Kasumi-1 (cell line): ENCODE measurements around the gene IL15RA.
"Not testable (repeated sequence)": the region's sequence is repeated elsewhere in the genome, so short reads cannot be mapped to it uniquely, and the experiment has no call there.

Experiments used
- DNase-seq, 2 experiments: peaks; one replicate each; lab custom pipeline; 2025; lab: John Stamatoyannopoulos, UW

IL15RA gene

DNA sequence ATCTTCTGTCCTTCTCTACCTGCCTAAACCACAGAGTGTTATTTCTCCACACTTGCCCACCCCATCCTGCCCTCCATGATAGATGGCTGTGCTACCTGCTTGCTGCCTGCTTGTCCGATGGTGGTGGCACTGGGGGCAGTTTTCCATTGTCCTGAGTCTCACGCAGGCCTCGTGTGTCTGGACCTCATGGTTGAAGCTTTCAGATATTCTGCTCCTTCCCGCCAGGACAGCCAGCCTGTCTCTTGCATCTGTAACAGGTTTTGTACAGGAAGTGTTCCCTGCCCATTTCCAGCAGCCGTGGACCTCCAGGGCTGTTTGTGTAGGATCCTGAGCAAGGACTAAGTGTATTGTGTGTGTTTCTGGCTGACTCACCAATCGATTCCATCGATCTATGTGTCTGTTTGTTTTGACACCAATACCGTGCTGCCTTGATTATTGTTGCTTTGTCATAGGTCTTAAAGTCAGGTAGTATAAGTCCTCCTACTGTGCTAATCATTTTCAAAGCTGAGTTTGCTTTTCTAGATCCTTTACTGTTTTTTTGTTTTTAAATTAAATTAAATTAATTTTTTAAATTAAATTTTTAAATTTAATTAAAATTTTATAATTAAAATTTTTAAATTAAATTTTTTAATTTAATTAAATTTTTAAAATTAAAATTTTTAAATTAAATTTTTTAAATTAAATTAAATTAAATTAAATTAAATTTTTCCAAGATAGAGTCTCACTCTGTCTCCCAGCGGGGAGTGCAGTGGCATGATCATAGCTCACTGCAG, 8.5 kb downstream of the IL15RA start:
- DNase-seq: no peak

- DNase-seq: no peak
Observed at GRCh38 chr10:5968037-5968680, 9.2 kb downstream of the IL15RA start.

DNA sequence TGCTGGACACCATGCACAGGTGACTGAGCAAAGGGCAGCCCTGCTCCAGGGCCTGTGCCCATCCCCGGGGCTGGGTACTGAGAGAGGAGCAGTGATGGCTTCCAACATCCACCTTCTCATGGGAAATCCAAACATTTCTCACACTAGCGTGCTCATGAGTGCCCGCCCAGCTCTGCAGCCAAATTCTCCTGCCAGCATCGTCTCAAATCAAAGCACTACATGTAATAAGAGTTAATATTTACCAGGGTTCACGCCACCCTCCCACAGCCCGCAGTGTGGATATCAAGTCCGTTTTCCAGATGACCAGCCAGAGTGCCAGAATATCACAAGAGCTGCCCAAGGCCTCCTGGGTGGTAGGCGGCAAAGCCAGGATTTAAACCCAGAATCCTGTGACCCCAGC, 12.1 kb downstream of the IL15RA start:
- no peak for DNase-seq

- DNase-seq: no peak
Observed at GRCh38 chr10:5964736-5965135, 12.6 kb downstream of the IL15RA start.

DNA sequence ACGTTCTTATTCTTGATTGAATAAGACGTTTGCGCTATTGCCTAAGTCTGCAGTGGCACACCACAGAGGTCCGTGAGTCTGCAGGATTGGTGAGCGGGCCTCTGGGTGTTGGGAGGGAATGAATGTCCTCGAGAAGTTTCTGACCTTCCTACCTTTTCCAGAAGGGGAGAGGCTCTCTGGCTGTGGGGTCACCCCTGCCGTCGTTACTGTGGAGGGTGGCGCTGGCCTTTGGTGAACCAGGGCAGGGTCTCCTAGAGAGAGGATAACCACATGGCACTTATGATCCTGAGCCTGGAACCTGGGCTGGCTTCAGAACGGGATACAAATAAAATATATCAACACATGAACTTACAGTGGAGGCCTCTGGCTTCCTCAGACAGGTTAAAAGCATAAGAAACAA, 13.8 kb downstream of the IL15RA start:
- no peak for DNase-seq

GRCh38 chr10:5963071-5963470, 14.3 kb downstream of the IL15RA start:
- DNase-seq: no peak

DNA sequence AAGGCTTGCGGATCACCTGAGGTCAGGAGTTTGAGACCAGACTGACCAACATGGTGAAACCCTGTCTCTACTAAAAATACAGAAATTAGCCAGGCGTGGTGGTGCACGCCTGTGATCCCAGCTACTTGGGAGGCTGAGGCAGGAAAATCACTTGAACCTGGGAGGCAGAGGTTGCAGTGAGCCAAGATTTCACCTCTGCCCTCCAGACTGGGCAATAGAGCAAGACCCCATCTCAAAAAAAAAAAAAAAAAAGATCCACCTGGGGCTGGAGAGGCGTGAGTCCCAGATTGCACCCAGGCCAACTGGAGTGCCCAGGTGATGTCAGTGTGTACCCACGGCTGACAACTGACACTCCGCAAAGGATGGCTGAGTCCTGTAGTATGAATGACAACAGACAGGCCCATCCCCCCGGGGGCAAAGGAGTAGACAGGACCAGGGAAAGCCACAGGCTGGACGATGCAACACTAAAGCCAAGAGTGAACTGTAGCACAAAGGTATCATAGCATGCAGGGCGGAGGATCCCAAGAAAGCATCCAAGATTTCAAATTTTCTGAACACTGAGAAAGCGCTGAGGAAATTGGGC, 14.9 kb downstream of the IL15RA start:
- not testable (repeated sequence) for DNase-seq

DNA sequence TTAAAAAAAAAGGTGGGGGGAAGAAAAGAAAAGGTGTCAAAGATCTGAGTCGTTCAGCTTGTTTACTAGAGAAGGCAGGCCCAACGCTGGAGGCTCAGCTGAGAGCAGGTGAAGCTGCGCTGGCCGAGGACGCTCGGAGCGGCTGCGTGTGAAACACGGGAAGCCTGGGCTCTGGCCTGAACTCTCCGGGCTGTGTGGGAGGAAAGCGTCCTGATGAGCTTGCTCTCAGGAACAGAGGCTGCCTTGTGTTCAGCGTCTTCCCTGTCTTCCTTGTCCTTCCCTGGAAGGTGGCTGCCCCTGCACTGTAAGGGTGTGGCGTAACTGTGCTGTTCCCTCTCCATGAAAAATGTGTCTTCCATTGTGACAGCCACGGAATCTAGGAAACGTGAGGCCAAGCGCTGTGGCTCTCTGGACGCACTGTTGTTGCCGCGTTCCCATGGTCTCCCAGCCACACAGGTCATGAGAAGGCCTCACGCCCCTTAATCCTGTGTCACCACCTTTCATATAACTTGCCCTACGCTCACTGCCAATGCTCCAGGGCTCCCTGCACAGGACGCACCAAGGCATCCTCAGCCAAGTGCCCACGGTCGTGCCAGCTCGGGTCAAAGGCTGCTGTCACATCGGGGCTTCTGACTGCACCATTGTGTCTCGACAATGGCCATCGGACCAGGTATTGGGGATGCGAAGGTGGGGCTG, 15.8 kb downstream of the IL15RA start:
- no peak for DNase-seq

DNA sequence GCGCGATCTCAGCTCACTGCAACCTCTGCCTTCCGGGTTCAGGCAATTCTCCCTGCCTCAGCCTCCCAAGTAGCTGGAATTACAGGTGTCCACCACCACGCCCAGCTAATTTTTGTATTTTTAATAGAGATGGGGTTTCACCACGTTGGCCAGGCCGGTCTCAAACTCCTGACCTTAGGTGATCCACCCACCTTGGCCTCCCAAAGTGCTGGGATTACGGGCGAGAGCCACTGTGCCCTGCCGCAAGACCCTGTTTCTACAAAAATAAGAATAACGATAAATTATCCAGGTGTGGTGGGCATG, 16.4 kb downstream of the IL15RA start:
- DNase-seq: not testable (repeated sequence)

DNA sequence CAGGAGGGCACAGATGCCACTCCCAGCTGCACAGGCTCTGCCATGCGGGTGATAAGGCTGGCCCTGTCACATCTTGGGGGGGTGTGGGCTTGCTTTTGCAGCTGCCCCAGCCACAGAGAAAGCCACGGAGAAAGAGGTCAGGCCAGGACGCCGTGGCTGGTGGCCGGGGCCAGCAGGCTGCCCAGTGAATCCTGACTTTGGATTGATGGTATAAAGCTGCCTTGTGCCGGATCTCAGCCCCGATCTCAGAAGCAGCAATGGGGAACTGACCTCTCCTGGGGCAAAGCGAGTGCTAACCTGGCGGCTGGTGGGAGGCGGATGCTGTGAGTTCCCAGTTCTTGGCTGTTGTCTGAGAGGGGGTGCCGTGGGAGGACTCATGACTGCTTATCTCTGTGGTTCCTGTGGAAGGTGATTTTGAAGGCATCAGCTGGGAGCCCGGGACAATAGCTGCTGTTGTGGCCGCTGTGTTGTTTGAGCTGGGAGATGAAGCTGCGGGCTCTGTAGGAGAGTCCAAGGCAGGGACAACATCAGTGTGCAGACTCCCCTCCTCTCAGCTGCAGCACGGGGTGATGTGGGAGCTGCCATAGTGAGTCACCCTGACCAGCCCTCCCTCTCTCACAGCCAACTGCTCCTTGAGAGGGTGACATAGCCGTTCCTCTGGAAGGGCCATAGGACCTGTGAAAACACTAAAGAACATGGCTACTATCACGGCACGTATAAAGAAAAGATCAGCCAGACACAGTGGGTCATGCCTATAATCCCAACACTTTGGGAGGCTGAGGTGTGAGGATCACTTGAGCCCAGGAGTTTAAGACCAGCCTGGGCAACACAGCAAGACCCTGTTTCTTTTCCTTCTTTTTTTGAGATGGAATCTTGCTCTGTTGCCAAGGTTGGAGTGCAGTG, 17.0 kb downstream of the IL15RA start:
- no peak for DNase-seq

GRCh38 chr10:5959581-5960069, 17.7 kb downstream of the IL15RA start:
- DNase-seq: no peak

GRCh38 chr10:5959142-5959541, 18.2 kb downstream of the IL15RA start:
- DNase-seq: no peak

DNA sequence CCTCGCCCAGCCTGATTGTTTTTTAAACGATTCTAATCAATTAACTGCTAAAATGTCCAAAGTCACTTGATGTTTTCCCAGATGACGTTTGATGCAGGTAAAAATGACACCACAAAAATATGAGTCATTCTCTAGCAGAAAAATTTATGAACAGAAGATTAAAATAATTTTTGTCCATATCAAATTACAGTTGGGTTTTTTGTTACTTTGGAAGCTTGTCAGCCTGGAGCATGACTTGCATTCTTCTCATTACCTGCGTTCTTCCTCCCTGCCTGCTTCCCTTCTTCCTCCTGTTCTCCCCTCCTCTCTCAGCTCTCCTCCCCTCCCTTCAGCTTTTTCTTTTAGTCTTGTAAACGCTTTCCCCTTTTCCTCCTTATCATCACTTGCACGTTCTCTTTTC, 18.7 kb downstream of the IL15RA start:
- no peak for DNase-seq

GRCh38 chr10:5958077-5958476, 19.3 kb downstream of the IL15RA start:
- no peak for DNase-seq

DNA sequence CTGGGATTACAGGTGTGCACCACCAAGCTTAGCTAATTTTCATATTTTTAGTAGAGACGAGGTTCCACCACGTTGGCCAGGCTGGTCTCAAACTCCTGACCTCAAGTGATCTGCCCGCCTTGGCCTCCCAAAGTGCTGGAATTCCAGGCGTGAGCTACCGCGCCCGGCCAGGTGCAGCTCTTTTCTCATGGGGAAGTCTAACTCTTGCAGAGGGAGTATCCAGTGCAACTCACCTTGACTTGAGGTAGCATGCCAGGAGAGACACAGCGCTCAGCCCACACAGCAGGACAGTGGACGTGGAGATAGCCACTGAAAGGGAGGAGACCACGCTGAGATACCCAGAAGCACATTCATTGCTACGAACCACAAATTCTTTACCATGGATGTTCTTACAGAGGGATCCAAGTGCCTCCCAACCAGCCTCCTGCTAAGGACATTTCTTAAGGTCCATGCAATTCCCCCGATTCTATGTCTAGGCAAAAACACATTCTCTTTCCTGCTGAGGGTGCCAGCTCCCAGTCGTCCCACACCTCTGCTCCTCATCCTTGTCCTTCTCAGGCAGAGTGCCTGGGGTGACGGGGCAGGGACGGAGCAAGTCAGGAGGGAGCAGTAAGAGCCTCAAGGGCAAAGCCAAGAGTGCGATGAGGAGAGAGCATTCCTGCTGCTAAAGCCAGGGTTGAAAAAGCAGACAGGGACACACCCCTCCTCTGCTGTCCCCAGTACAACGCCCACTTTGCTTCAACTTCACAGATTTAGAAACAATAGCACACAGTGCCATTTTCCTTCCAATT, 21.0 kb downstream of the IL15RA start:
- DNase-seq: no peak

- DNase-seq: no peak
Observed at GRCh38 chr10:5953676-5954075, 23.7 kb downstream of the IL15RA start.

DNA sequence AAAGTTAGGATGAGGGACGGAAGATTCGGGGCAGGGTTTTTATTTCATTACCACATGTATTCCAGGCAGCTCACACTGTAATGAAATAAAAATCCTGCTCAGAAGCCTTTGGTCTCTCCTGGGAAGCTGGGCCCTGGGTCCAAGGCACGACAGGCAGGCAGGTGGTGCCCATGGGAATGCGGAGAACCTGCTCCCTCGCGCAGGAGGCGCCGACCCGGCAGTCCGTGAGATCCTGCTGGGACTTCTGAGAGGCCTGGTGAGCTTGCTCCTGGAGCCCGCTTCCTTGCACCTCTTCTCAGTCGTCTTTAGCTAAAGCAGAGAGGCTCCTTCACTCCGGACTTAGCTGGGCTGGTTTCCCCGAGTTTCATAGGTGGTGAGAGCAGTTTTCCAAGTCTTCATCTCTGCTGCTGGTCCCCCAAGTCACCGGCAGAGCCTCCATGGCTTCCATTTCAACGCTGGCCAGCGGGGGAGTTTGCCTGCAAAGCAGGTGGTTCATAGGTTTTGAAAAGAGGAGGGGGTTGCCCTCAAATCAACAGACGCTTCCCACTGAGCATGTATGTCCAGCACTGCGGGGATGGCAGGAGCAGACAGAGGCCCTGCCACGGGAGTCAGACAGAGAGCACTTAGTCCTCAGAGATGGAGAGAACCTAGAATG, 24.5 kb downstream of the IL15RA start:
- DNase-seq: no peak

- DNase-seq: no peak
Observed at GRCh38 chr10:5951721-5952407, 25.5 kb downstream of the IL15RA start.

DNA sequence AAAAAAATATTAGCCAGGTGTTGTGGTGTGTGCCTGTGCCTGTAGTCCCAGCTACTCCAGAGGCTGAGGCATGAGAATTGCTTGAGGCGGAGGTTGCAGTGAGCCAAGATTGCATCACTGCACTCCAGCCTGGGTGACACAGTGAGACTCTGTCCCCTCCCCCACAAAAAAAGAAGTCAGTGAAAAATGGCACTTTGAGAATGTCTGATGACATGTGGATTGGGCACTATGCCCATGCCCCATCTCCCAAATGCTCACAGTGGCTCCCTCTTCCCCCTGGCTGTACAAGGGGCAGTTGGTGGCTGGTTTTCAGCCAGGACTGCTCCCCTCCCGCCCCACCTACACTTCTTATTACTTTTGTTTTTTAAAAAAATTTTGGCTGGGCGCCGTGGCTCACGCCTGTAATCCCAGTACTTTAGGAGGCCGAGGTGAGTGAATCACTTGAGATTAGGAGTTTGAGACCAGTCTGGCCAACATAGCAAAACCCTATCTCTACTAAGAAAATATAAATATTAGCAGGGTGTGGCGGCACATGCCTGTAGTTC, 26.1 kb downstream of the IL15RA start:
- DNase-seq: peak in 1 of 2 experiments; percentile 20
